ENCODE measurements around the gene ARHGAP45.
"Not testable (repeated sequence)": the region's sequence is repeated elsewhere in the genome, so short reads cannot be mapped to it uniquely, and the experiment has no call there.

The ARHGAP45 gene

GRCh38 chr19:1125601-1126467 lies 58.9 kb downstream of the ARHGAP45 start:
- H3K36me3 ChIP-seq: peaks cover 29% of the 10 kb centered on the region
- no peak for TF ChIP-seq CTCF (IDR thresholded peaks at IDR 0.05; ENCODE audit: low read depth, low read length)
- no peak for DNase-seq

GRCh38 chr19:1126984-1127760 lies 60.2 kb downstream of the ARHGAP45 start:
- H3K4me3 ChIP-seq (ENCODE audit: low read depth, low read length): no peak overlapping the region

More at GRCh38 chr19:1125601-1126467, 58.9 kb downstream of the ARHGAP45 start:
- H3K9me3 ChIP-seq (ENCODE audit: severe bottlenecking): no peaks in the 10 kb centered on the region
- H3K27me3 ChIP-seq (ENCODE audit: insufficient read depth, low read depth, severe bottlenecking): no peaks in the 10 kb centered on the region
- H3K27ac ChIP-seq: no peak overlapping the region
- no peak overlapping the region for H3K4me3 ChIP-seq (ENCODE audit: low read depth, low read length)

GRCh38 chr19:1128106-1128505 lies 61.1 kb downstream of the ARHGAP45 start:
- H3K36me3 ChIP-seq: peaks cover 13% of the 10 kb centered on the region
- H3K27me3 ChIP-seq (ENCODE audit: insufficient read depth, low read depth, severe bottlenecking): no peaks in the 10 kb centered on the region
- H3K9me3 ChIP-seq (ENCODE audit: severe bottlenecking): no peaks in the 10 kb centered on the region
- no peak for DNase-seq
- H3K4me3 ChIP-seq (ENCODE audit: low read depth, low read length): no peak overlapping the region
- no peak for TF ChIP-seq CTCF (IDR thresholded peaks at IDR 0.05; ENCODE audit: low read depth, low read length)
- H3K27ac ChIP-seq: no peak overlapping the region

More at GRCh38 chr19:1126984-1127760, 60.2 kb downstream of the ARHGAP45 start:
- Histone ChIP-seq H3K36me3 (peaks cover 18% of the 10 kb centered on the region), H3K9me3 (ENCODE audit: severe bottlenecking) (no peaks in the 10 kb centered on the region), H3K27ac (no peak overlapping the region), H3K27me3 (ENCODE audit: insufficient read depth, low read depth, severe bottlenecking) (no peaks in the 10 kb centered on the region)
- DNase-seq: no peak
- TF ChIP-seq CTCF (IDR thresholded peaks at IDR 0.05; ENCODE audit: low read depth, low read length): no peak

GRCh38 chr19:1129084-1129483 lies 62.1 kb downstream of the ARHGAP45 start:
- H3K27ac ChIP-seq; H3K9me3 ChIP-seq (ENCODE audit: severe bottlenecking); DNase-seq; H3K27me3 ChIP-seq (ENCODE audit: insufficient read depth, low read depth, severe bottlenecking); H3K4me3 ChIP-seq (ENCODE audit: low read depth, low read length); H3K36me3 ChIP-seq: not testable (repeated sequence)

GRCh38 chr19:1129535-1129934 lies 62.6 kb downstream of the ARHGAP45 start:
- H3K4me3 ChIP-seq (ENCODE audit: low read depth, low read length): no peak overlapping the region
- no peaks in the 10 kb centered on the region for H3K27me3 ChIP-seq (ENCODE audit: insufficient read depth, low read depth, severe bottlenecking)
- no peak for DNase-seq
- TF ChIP-seq CTCF (IDR thresholded peaks at IDR 0.05; ENCODE audit: low read depth, low read length): no peak
- peaks cover 5% of the 10 kb centered on the region; the same call in 1 of the 2 replicates for H3K36me3 ChIP-seq
- no peaks in the 10 kb centered on the region for H3K9me3 ChIP-seq (ENCODE audit: severe bottlenecking)
- H3K27ac ChIP-seq: no peak overlapping the region

All from WERI-Rb-1 (cell line).